HG02870 (cell line): ENCODE data around the gene ST7.

Experiments
- ATAC-seq: cut with Tn5 transposase; IDR thresholded peaks from one replicate; pipeline ENCODE4 v1.9.1; 2021; ENCODE audit warnings: mild to moderate bottlenecking, moderate library complexity; ENCODE audit not compliant: unreplicated experiment

Gene ST7

DNA sequence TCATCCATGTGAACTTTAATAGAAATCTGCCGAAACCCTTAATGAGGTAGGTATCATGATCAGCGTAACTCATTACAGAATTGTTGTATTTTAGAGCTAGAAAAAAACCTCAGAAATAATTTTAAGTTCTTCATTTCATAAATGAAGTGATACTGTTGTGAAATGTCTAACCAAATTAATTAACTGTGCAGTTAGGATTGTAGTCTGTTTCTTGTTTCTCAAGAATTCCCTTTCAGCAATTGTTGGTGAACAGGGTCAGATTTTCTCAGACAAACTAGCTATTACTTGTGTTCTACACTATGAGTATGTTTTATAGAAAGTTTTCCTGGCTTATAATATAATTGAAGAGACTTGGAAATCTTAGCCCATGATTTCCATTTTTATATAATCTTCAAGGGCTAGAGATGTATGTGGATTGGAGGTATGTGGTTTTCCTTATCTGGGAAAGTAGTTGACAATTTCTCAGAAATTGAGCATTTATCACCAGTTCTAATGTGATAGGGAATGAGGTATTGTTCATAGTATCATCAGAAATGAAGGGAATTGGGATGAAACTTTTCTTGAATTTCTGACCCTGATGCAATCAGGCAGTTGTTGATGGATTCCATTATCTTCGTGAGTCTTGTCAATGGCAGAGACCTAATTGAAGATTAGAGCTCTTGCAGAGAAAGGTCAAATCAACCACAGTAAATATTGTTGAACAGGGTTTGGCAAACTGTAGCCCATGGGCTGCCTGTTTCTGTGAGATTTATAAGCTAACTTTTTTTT is 55.0 kb downstream of the ST7 start:
- no peak for ATAC-seq

DNA sequence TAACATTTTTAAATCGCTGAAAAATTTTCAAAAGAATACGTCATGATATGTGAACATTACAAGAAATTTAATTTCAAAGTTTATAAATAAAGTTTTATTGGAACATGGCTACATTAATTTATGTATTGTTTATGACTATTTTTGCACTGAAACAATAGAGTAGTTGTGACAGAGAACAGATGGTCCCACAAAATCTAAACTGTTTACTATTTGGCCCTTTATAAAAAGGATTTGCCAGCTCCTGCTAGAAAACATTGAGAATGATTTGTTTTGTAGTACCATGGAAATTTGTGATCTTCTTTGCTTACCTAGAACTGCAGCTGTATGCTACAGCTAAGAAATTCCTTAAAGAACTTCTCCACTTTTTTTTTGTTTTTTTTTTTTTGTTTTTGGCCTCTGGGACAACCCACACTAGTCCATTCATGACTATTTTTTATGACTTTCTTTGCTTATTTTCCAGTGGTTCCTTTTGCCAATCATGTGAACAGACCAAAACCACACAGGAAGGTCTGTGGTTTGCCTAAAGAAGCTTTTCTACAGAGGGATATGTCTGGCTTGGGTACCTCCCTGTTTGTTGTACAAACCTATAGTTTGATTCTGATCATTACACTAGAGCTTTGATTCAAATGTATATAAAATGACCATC is 55.7 kb downstream of the ST7 start:
- ATAC-seq: no peak

DNA sequence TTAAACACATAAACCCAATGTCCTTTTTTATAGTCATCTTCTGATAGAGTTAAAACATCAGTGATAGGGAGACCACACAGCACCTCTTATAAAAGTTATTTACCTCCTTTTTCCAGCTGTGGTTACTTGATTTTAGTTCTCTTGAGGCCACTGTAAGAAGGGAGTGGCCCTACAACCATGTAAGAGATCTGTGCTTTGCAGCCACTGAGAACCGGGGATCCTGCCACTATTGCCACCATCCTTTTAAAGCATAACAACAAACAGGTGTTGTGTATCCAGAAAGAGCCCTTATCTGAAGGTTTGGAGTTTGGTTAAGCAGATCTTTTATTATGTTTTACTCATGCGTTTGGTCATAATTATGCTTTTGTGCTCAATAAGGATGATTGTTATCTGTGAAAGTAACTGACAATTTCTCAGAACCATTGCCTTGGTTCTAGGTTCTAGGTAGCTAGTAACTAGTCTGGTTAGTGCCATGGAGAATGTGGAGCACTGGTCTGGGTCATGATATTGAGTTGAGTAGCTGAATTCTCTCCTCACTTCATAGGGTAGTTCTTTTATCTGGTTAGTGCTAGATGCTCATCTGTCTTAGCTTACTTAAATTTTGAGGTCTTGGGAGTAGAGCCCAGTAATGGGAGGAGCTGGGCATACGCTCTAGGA is 56.5 kb downstream of the ST7 start:
- no peak for ATAC-seq

DNA sequence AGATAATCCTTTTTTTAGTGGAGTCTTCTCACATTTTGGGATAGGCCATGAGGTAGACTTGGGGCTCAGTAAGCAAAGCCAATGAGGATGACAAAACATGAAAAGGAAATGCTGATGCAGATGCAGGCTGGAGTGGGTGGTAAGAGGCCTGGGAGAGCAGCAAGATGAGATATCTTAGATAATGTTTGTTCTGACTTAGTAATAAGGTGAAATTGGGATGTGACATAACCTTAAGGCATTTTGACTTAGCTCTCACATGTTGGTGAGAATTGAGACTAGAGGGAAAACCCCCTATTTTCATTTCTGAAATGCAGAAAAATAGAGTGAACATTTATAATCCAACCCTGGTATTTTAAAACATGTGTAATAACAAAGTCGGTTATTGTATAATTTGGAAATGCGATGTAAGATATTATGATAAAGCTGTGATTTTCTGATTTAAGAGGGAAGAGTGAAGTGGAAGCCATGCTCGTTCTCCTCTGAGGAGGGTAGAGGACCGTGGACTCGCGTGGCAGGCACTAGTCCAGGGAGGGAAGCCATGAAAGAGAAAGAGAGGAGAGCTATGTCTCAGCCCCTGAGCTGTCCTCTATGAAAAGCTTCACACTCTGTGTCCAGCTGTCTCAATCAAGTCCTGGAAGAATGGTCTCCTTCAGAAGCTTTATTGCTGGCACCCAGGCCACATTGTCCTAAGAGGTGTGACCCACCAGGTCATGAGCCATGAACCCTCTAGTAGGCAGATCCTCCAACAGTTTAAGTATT is 57.3 kb downstream of the ST7 start:
- peak; percentile 48 for ATAC-seq

DNA sequence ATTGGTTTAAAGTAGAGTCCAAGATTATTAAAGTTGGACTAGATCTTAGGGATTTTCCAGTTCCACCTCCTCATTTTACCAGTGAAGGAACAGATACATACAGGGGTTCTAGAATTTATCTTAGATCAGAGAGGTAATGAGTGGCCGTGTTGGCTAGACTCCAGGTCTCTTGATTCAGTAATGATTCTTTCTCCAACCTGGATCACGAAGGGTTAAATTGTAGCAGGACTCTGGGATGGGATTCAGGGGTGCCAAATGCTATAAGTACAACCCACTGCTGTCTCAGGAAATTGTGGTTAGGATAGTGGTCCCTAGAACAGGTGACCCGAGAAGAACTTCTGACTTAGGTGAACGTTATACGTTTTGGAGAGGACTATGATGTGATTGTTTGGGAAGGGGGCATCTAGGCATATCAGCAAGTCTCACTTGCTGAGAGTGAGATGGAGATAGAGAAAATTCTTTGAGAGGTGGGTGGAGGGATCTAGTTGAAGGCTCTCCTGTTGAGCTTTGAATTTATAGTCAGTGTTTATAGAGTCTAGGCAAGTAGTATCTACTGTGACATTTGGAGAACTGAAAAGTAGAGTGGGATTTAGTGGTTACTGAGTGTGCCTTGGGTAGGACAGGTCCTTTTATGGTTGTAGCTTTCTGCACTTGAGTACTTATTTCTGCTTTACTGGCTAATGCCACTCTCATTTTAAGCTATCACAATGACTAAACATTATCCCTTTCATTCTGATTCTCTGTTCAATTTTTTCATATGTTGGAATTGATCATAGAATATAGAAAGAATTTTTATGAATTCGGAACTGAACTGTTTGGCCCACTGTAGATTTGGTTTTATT is 58.3 kb downstream of the ST7 start:
- ATAC-seq: peak; percentile 77

DNA sequence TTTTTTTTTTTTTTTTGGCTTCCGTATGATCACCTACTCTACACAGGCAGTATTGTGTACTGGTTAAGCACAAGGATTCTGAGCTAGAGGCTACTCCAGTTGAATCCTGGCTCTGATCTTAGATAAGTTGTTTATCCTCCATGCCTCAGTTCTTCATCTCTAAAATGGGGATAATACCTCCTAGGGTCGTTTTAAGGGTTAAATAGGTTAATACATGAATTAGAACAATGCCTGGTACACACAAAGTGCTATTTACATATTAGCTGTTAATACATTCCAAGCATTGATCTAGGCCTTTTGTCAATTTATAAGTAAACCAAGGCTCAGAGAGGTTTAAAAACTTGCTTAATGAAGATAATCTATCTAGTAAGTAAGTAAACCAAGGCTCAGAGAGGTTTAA is 59.0 kb downstream of the ST7 start:
- peak; percentile 1 for ATAC-seq

DNA sequence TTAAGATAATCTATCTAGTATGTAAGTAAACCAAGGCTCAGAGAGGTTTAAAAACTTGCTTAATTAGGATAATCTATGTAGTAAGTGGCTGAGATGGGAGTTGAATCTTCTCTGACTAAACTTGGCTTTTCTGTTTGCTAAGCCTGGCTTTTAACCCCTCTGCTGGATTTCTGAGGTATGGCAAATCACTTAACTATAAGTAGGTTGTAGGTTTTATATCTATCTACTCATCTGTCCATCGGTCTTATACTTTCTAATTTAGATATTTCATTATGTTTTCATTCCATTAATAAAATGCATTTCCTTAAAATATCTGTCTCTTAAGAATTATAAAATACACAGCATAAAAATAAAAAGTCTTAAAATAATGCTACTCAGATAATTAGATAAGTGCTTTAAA is 59.4 kb downstream of the ST7 start:
- ATAC-seq: no peak

DNA sequence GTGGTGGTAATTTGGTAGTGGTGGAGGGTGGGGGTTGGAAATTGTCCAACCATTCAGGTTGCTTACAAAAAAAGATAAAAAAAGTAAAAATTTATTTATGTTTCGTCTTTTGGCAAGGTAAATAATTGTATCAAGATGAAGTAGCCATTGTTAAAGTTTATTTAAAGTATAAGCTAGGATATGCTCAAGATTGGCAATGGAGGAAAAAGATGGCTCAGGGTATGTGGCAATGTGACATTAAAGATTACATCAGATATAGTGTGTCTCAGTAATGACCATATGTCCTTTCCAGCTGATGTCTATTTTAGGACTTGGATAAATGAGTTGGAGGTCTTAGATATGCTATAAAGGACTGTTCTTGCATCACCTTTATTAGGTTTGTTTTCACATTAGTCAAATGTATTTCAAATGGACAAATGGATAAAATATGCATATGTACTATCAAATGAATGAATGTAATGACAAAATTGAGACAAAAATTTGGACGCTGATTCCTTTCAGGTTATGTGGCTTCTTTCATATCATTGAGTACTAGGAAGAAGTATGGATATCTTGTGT is 60.9 kb downstream of the ST7 start:
- ATAC-seq: no peak

DNA sequence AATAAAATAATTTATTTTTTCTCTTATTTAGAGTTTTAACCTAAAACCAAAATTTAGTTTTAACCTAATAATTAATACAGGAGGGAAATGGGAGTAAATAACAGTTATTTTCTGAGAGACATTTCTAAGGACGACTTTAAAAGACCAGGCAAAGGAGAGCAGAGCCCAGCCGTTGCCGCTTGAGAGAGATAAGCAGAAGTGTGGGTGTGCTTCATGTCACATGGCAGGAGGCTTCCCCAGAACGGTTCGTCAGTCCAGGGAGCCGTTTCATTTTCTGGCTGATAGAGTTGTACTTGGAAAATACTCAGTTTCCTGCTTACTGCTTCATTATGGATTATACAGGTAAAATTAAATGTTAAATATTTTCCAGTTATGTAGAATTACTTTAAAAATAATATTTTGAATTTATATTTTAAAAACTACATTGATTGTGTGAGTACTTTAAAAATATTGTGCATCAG is 61.4 kb downstream of the ST7 start:
- peak; percentile 24 for ATAC-seq

DNA sequence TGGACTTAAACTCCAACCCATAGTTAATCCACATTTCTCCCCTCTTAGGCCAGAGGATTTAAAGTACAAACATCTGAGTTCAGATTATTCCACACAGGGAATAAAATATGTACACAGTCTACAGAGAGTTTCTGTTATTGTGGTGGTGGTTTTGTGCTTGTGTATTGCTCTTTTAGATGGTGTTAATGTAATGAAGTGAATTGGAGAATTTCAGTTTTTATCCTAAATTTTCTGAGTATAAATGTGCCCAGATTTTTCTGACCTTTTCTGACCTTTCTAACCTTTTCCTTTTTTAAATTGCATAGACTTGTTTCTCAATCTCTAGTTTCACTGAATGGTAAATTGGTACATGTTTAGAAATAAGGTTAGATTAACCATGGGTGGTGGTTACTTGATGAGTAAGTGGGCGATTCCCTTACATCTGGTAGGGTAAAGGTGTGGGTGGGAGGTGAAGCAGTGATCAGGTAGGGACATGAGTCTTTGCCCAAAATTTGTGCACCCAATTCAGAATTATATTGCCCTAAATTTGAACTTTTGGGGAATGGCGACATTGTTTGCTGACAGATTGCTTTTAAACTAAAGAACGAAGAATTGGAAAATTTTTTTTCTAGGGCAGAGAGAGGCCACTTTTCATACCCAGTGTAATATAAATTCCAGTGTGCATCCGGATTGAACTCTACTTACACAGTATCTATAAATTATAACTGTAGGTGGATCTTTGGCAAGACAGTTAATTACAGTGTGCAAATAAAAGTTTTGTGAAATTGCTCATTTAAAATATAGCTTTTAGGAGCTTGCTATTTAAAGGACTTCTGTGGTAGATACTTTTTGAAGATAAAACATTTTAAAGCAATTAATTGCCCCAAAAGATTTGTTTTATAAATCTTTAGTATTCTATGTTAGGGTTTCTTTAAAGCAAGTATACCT is 62.2 kb downstream of the ST7 start:
- no peak for ATAC-seq

DNA sequence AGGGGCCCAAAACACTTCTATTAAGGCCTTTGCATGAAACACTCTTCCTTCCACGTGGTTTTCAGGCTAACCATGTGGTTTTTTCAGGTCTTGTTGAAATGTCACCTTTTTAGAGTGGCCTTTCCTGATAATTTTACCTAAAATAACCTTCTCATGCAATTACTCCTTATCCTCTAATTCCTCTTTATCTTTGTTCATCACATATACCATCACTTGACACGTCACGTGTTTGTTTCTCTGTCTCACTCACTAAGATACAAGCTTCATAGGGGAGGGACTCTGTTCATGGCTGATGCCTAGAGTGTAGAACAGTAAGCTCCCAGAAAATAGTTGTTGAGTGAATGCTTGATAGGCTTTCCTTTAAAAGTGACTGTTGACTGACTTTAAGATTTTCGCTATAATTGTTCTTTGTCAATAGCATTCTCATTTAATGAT is 63.7 kb downstream of the ST7 start:
- ATAC-seq: no peak

DNA sequence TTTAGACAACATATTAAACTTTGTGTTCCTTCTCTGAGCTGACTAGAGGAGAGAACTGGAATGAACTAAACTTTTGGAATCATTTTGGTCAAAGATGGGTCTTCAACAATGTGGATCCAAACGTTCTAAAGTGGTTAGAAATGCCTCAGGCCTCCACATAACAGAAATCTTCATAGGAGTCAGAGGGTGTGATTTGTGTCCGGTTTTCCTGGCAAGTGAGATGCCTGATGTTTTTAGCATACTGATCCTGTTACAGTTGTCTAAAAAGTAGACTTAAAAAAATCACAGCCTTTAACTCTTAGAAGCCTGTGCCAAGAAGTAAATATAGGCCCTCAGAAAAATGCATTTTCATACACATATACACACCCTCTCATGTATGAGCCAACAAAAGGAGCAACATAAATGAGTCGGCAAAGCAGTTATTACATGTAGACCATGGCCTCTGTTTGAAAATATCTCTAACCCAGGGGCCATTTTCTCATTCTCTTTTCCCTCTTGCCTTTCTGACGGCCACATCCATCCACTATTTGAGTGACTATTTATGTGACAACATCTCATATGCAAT is 64.5 kb downstream of the ST7 start:
- ATAC-seq: no peak

DNA sequence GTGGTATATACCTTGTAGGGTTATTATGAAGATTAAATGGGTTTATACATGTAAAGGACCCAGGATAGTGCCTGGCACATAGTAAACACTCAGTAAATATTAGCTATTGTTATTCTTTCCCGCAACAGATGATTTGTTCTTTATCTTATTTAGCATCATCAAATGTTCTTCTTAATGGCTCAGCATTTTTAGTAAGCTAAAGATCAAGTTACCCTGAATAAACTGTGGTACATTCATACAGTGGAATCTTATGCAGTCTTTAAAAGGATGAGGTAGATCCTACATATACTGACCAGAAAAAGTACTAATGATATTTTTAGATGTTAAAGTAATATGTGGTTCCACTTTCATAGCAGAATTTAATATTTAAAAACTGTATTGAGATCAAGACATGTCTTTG is 65.4 kb downstream of the ST7 start:
- ATAC-seq: no peak

DNA sequence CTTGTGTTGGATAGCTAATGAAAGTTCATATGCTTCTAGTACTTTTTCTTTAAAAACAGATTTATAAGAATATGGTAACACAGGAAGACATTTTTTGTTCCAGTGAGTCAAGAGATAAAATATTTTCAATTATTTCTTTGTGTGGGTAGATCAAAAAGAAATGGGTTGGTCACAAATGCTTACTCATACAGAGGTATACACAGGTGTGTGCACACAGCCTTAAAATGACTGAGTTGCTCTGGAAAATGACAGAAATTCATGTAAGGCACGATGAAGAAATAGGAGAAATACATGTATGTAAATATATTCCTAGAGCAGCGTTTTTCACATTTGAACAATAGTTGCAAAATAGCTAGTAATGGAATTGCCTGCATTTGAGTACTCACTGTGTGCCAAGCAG is 66.0 kb downstream of the ST7 start:
- no peak for ATAC-seq

DNA sequence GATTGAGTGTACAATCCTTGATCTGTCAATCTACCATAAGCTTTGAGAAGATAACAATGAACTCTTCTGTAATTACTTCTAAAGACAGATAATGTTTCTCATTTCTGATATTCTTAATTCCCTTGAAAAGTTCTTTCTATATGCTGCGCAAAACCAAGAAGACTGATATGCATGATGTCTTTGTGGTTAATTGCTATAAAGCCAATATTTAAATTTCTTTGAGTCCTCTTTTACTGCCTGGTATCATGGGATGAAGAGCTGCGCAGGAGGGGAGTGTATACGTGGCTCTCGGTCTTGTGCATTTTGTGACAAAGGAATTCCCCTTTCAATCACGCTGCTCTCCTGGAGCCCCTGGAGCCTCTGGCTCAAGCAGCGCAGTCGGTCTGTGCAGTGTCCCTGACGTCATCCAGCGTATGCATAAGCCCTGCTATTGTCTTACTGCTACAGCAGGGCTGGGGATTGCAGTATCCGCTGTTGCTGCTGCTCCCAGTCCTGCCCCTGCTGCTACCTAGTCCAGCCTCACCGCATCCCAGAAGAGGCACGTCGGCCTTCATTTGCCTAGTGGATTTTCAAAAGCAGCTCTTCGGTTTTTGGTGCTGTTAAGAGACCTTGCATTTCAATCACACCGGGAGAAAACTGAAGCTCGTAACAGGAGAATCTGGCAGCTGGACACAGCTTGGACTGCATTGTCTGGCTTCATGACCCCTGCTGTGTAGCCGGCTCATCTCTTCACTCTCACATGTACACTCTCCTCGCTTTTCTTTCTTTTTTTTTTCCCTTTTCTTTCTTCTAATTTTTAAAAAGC is 66.7 kb downstream of the ST7 start:
- ATAC-seq: no peak

DNA sequence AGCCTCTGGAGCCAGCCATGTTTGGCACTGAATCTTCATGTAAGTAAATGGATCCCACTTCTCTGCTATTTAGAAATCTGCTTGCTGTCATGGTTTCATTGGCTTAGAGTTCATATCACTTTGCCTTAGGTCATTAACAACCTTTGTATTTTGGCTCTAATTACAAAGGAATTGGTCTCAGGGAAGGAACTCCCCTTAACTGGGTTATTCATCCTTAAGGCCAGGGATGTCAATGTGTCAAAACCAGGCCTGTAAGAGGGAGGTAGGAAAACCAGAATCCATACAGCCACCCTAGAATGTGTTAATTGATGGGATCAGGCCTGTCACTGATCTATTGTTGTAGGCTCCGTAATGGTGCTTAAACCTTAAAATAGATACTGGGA is 67.3 kb downstream of the ST7 start:
- ATAC-seq: no peak

DNA sequence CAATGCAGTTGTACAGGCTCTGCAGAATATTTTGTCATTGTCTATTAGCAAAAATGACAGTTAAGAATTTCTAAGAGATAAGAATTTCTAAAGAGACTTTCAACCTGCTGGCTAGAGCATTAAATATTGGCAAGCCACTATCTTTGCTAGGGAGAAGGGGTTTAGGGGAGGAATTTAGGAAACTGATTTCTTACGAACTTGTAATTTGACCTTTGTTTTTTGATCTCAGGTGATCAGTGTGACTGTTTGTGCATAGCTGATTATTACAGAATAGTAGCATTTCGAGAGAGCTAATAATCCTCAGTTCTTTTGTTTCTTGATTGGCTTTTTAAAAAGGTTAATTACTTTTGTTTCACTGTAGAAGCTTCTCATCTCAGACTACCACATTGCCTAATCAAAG is 68.1 kb downstream of the ST7 start:
- ATAC-seq: no peak

DNA sequence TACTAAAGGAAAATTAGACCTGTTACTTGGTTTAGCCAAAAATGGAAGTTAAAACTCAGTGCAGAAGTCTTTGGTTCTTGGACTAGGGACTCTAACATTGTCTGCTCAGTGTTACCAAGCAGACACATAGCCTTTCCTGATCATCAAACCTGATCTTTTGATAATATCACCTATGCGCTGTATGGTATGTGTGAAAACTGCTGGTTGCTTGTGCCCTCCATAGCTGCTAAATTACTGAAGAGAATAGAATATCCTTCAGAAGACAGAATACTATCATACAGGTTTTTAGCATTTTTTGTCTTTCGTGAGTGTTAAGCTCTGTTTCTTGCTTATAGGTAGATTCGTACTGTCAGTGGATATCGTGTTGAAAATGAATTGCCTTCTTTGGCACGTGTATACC is 68.7 kb downstream of the ST7 start:
- ATAC-seq: no peak
